AG20443 (cell line): Measurements from ENCODE around the gene TMEM235.
"Not testable (repeated sequence)": the region's sequence is repeated elsewhere in the genome, so short reads cannot be mapped to it uniquely, and the experiment has no call there.

Source experiments
- DNase-seq: peaks from one replicate; pipeline ENCODE4 v3.0.0; 2012; ENCODE audit warnings: low spot score, mixed read lengths

The TMEM235 gene

GRCh38 chr17:78219396-78220150 lies 11.9 kb upstream of the TMEM235 start:
- DNase-seq, result no peak

GRCh38 chr17:78223061-78223460 lies 8.4 kb upstream of the TMEM235 start:
- DNase-seq, result no peak

- no peak for DNase-seq
Observed at GRCh38 chr17:78223765-78224164, 7.7 kb upstream of the TMEM235 start.

DNA sequence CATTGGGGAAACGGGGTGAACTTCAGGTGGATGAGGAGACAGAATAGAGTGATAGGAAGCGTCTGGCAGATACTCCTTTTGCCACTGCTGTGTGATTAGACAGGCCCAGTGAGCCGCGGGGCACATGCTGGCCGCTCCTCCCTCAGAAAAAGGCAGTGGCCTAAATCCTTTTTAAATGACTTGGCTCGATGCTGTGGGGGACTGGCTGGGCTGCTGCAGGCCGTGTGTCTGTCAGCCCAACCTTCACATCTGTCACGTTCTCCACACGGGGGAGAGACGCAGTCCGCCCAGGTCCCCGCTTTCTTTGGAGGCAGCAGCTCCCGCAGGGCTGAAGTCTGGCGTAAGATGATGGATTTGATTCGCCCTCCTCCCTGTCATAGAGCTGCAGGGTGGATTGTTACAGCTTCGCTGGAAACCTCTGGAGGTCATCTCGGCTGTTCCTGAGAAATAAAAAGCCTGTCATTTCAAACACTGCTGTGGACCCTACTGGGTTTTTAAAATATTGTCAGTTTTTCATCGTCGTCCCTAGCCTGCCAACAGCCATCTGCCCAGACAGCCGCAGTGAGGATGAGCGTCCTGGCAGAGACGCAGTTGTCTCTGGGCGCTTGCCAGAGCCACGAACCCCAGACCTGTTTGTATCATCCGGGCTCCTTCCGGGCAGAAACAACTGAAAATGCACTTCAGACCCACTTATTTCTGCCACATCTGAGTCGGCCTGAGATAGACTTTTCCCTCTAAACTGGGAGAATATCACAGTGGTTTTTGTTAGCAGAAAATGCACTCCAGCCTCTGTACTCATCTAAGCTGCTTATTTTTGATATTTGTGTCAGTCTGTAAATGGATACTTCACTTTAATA lies 7.0 kb upstream of the TMEM235 start:
- DNase-seq, result no peak

DNA sequence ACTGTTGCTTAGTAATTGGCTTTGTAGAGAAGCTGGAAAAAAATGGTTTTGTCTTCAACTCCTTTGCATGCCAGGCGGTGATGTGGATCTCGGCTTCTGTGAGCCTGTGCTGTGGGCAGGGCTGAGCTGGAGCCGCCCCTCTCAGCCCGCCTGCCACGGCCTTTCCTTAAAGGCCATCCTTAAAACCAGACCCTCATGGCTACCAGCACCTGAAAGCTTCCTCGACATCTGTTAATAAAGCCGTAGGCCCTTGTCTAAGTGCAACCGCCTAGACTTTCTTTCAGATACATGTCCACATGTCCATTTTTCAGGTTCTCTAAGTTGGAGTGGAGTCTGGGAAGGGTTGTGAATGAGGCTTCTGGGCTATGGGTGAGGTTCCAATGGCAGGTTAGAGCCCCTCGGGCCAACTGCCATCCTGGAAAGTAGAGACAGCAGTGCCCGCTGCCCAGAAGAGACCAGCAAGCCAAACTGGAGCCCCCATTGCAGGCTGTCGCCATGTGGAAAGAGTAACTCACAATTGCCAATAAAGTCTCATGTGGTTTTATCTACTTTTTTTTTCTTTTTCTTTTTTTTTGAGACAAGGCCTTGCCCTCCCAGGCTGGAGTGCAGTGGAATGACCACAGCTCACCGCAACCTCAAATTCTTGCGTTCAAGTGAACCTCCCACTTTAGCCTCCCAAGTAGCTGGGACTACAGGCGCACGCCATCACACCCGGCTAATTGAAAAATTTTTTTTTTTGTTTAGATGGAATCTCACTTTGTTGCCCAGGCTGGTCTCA lies 6.2 kb upstream of the TMEM235 start:
- DNase-seq, result no peak

DNA sequence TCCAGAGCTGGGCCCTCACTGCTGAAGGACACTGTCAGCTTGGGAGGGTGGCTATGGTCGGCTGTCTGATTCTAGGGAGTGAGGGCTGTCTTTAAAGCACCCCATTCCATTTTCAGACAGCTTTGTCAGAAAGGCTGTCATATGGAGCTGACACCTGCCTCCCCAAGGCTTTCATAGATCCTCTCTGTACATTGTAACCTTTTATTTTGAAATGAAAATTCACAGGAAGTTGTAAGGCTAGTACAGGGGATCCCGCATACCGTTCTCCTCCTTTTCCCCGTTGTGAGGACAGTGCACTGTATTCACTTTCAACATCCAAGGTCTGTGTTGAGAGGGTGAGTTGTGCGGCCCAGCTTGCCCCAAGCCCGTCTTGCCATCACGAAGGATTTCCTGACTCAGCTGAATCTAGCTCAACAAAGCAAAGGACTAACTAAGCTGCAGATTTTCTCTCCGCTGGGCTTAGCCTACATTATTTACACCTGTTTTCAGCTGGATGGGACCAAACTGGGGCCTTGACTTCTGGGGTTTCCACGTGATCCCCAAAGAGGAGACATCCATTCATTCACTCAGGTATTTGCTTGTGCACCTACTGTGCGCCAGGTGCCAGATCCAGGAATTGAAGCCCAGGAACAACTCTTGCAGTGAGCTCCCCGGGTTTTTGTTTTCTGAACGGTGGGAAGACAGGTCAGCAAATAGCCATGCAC lies 5.2 kb upstream of the TMEM235 start:
- no peak for DNase-seq

DNA sequence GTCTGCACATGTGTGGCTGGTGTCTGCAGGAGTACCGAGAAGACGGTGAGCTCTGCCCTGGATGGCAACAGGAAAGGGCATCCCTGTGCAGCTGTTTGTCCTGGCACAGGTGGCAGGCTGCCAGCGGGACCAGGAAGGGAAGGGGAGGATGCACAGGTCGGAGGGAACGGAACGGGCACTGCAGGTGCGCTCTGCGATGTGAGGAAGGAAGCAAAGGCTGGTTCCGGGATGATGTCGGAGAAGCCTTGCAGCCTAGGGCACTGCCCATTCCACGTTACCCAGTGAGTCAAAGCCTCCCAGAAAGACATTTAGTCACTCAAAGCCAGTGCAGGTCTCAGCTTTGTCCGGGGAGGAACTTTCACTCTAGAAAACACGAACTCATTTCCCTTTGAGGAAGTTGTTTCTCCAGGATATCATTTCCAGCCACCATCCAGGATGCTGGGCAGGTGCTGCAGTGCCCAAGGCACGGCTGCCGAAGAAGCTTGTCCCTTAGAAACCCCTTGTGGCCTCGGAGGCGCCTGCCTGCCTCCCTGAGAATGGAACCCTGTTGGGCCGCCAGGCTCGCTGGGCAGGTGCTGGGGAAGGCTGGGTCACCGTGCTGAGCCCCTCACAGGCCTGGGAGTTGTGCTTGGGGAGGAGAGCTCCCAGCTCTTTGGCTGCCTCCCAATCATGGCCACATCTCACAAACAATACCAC lies 4.5 kb upstream of the TMEM235 start:
- no peak for DNase-seq

DNA sequence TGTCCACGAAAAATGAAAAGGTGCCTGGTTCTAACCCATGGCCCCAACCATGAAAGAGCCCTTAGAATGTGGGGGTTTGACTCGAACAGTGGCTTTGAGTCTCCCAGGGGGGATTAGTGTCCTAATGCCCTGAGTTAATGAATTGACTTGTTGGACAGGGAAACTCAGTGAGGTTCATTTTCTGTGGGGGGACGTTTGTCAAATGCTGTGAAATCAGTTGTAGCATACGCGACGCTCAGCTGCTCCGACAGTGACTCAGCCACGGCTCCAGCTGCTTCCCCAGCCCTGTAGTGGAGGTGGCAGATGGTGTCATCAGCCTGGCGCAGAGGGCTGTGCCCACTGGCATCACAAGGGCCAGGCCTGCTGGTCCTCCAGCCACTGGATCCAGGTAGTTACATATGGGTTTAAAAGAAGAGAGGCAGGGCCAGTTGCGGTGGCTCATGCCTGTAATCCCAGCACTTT lies 3.9 kb upstream of the TMEM235 start:
- DNase-seq, result no peak

- DNase-seq, result no peak
Observed at GRCh38 chr17:78228176-78228575, 3.3 kb upstream of the TMEM235 start.

- DNase-seq, result no peak
Observed at GRCh38 chr17:78230252-78230962, 1.0 kb upstream of the TMEM235 start.

GRCh38 chr17:78231991-78232858 lies 794 bp downstream of the TMEM235 start:
- peak; percentile 45 for DNase-seq

GRCh38 chr17:78232859-78233173 lies 1.4 kb downstream of the TMEM235 start:
- DNase-seq, result no peak

DNA sequence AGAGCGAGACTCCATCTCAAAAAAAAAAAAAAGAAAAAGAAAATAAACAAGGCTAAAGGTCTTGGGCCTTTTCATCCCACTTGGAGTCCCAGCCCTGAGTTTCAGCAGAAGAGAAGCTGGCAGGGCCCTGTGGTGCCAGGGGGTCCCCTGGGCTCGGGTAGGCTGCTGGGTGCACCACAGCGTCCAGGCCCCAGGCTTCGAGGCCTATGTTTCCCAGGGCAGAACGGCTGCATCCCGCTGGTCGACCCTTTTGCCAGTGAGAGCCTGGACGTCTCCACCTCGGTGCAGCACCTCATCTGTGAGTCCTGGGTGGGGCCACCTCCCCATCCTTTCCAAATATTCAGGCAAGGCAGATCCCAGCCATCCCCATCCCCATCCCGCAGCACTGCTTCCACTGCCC lies 2.2 kb downstream of the TMEM235 start:
- DNase-seq, result no peak

DNA sequence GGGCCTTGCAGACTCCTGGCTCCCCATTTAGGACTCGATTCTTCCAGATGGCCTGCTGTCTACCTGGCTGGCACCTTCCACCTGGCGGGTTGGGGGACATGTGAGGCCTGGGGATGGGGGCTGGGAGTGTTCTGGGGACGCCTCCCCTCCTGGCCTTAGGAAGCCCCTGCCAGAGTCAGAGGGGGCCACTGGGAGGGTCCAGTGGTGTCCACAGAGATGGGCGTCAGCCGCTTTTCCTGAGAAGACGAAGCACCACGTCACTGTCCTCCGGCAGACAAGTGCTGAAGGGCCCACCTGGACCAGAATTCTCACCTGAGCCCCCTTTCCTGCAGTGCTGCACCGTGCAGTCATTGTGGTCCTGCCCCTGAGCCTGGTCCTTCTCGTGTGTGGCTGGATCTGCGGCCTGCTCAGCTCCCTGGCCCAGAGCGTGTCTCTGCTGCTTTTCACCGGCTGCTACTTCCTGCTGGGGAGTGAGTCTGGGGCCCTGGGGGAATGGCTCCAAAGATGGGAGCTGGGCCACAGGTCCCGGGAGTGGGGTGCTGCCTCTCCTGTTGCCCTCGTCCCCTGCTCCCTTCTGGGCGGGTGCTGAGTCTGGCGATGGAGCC lies 2.9 kb downstream of the TMEM235 start:
- DNase-seq, result no peak

- DNase-seq, result not testable (repeated sequence)
Observed at GRCh38 chr17:78235022-78235421, 3.6 kb downstream of the TMEM235 start.

GRCh38 chr17:78235885-78236284 lies 4.5 kb downstream of the TMEM235 start:
- no peak for DNase-seq

DNA sequence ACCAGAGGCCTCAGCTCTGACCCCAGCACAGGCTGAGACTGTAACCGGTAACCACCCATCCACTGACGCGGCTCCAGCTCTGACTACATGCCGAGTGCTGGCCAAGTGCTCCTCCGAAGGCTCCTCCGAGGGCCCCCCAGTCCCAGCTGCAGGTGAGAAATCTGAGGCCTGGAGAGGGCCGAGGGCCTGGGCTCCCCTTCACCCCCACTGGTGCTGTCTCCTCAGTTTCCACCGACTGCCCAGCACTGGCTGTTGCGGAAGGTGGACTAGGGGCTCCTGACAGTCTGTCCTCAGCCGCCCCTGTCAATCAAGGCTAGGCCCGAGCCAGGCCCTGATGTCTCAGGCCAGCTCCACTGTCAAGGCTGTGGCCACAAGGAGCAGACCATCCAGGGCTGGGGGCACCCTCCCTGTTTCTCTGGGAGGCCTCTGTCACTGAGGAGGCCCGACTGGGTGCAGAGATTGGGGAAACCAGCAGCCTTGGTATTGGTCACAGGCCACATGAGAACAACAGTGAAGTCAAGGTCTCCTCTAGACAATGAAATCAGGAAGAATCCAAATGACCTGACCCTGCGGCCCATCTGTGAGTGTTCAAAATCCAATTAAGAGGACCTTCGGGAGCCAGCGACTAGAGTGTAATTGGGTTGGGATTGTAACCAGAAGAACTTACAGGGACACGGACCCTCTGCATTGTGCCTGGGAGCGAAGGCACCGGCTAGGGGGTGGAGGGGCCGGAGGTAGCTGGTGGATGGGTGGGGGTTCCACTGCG lies 5.1 kb downstream of the TMEM235 start:
- no peak for DNase-seq

GRCh38 chr17:78237401-78238012 lies 6.1 kb downstream of the TMEM235 start:
- DNase-seq, result no peak
